GM06990 (cell line): ENCODE data around the gene CLK4.
A peak's percentile ranks its signal among the peaks of the same experiment; 100 is the strongest.

Experiments used
- DNase-seq: peaks from one replicate; pipeline ENCODE4 v3.0.0-alpha.2; 2011; ENCODE audit not compliant: insufficient read length; ENCODE audit errors: extremely low read depth
- H3K27me3 ChIP-seq: replicated peaks from 2 replicates; pipeline ENCODE4 v1.6.0; 2011; ENCODE audit warnings: low read length; ENCODE audit not compliant: control insufficient read depth, insufficient read depth
- H3K36me3 ChIP-seq: 2 replicates; pipeline ENCODE4 v1.5.1; 2011; ENCODE audit warnings: low read length; ENCODE audit not compliant: control insufficient read depth, insufficient read depth
- H3K4me3 ChIP-seq: replicated peaks from 2 replicates; pipeline ENCODE4 v1.5.1; 2011; ENCODE audit warnings: low read depth, mild to moderate bottlenecking, control low read depth, low read length
- TF ChIP-seq, protein P1 (sequence below): IDR thresholded peaks from 2 replicates; pipeline ENCODE4 v1.5.1; 2011; ENCODE audit warnings: low read length, control low read depth, mild to moderate bottlenecking, inconsistent platforms; ENCODE audit not compliant: insufficient read depth, poor library complexity, severe bottlenecking

CLK4 gene

DNA sequence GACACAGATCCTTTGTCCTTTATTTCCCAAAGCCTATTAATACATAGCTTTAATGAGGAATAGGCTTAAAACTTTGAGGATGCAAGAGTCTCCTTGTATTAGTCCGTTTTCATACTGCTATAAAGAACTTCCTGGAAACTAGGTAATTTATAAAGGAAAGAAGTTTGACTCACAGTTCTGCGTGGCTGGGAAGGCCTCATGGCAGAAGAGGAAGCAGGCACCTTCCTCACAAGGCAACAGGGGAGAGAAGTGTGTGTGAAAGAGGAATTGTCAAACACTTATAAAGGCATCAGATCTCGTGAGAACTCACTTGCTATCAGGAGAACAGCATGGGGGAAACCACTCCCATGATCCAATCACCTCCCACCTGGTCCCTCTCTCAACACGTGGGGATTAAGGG lies 5.4 kb upstream of the CLK4 start:
- Histone ChIP-seq H3K27me3 (no peaks in the 10 kb centered on the region), H3K4me3 (no peak overlapping the region), H3K36me3 (no peaks in the 10 kb centered on the region)
- TF ChIP-seq, protein P1, sequence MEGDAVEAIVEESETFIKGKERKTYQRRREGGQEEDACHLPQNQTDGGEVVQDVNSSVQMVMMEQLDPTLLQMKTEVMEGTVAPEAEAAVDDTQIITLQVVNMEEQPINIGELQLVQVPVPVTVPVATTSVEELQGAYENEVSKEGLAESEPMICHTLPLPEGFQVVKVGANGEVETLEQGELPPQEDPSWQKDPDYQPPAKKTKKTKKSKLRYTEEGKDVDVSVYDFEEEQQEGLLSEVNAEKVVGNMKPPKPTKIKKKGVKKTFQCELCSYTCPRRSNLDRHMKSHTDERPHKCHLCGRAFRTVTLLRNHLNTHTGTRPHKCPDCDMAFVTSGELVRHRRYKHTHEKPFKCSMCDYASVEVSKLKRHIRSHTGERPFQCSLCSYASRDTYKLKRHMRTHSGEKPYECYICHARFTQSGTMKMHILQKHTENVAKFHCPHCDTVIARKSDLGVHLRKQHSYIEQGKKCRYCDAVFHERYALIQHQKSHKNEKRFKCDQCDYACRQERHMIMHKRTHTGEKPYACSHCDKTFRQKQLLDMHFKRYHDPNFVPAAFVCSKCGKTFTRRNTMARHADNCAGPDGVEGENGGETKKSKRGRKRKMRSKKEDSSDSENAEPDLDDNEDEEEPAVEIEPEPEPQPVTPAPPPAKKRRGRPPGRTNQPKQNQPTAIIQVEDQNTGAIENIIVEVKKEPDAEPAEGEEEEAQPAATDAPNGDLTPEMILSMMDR: no peak
- no peak for DNase-seq

DNA sequence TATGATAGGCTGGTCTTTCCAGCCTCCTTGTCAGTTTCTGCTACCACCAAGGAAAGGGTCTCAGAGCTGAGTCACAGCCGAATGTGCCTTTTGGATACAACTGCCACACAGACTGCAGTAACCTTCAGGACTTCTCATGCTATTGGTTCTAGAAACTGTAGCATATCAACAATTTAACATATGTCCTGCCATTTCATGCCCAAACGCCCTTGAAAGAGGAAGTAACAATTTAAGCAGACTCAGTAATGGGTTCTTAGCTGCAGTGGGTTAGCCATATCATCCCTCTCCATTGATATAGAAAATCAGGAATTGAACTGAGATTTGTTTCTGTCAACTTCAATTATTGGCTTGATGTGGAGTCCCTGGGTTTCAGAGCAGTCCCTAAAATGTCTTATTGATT lies 4.1 kb upstream of the CLK4 start:
- DNase-seq: no peak
- no peaks in the 10 kb centered on the region for H3K27me3 ChIP-seq
- no peak overlapping the region for H3K4me3 ChIP-seq
- TF ChIP-seq, protein P1: no peak
- no peaks in the 10 kb centered on the region for H3K36me3 ChIP-seq

DNA sequence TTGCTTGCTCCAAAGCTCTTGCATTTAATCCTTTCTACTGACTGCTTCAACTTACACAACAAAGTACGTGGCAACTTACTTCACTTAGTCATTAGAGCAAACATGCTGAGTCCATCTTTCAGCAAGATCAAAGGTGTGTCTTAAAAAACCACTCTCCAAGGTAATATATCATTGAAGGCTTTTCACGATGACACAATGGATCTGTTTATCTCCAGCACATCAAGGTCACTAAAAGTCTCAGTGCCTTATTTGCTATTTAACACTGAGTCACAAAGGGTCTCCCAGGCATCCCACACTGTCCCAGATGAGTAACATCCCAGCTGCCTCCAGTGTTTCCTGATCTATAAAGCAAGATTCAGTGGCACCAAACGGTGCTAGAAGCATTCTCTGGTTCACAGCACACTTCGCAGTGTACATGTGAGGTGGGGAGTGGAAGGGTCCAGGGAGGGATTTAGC lies 3.7 kb upstream of the CLK4 start:
- DNase-seq: no peak
- H3K4me3 ChIP-seq: no peak overlapping the region
- H3K36me3 ChIP-seq: no peaks in the 10 kb centered on the region
- no peaks in the 10 kb centered on the region for H3K27me3 ChIP-seq
- TF ChIP-seq, protein P1: no peak

DNA sequence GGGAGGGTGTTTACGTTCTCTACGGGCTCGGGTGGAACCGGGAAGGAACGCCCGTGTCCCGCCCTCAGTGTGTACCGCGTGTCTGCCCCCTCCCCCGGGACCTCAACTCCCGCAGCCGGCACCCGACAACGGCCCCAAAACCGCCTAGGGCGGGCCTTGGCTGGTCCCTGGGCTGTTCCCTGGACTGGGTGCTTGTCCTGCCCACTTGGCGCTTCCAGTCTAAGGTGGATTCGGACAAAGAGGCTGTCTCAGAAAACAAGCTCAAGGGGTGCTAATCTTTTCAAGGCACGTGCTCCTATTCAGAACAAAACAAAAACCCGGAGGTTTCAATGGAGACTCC lies 379 bp upstream of the CLK4 start:
- DNase-seq: no peak
- TF ChIP-seq, protein P1: no peak
- Histone ChIP-seq H3K27me3 (no peaks in the 10 kb centered on the region), H3K36me3 (no peaks in the 10 kb centered on the region; the same call in 1 of the 2 replicates), H3K4me3 (peak overlapping the region; percentile 63)

DNA sequence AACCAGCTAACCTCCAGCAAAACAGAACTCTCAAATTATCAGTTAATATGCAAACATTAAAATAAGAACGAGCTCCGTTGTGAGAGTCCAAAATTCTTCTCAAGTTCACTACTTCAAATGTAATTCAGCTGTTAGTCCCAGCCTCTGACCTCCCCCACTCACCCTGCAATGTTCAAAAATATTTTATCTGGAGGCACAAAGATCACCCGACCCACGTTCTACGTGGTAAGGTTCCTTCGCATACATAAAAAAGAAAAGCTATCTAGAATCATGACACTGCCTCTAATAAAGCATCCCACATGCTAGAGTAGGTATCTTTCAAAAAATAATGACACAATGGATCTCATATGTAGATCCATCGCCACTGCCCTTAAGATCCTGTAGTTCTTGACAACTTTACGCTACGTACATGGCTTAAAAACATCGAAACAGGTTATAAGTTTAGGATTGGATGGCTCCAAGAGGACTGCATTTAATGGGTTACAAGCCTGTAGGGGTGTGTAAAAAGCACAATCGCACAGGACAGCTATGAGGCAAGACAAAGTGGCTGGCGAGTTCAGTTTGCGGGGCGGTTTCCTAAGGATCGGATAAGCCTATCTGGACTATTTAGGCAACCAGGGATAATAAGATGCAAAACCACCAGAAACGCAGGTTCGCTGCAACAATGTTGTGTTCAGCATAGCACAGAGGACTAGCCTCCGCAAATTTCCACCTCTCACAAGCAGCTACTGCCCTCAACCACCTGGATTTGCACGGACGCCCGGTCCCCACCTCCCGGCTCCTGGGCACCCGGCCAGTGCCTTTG lies 969 bp downstream of the CLK4 start:
- TF ChIP-seq, protein P1: no peak

More for the DNA sequence above, 969 bp downstream of the CLK4 start:
- Histone ChIP-seq H3K36me3 (no peaks in the 10 kb centered on the region; the same call in 1 of the 2 replicates), H3K4me3 (peak overlapping the region; percentile 81), H3K27me3 (no peaks in the 10 kb centered on the region)
- no peak for DNase-seq
